Trophoblast cell (in vitro differentiated cells and primary cell): ENCODE data around the gene TFF3.

ENCODE experiments used
- DNase-seq, 2 donors: peaks; one replicate each; pipeline ENCODE4 v3.0.0-alpha.2; 2016
- H2AFZ ChIP-seq: 2 replicates; pipeline ENCODE4 v1.6.1; 2013; ENCODE audit warnings: low read length, moderate library complexity, mild to moderate bottlenecking; ENCODE audit not compliant: insufficient read depth, poor library complexity
- H2AK5ac ChIP-seq: 2 replicates; pipeline ENCODE4 v1.6.1; 2013; ENCODE audit warnings: mild to moderate bottlenecking, low read length
- H2BK120ac ChIP-seq: 2 replicates; pipeline ENCODE4 v1.6.1; 2013; ENCODE audit warnings: low read length, mild to moderate bottlenecking, moderate library complexity; ENCODE audit not compliant: insufficient read depth, poor library complexity
- H2BK12ac ChIP-seq: 2 replicates; pipeline ENCODE4 v1.6.1; 2013; ENCODE audit warnings: mild to moderate bottlenecking, low read length, moderate library complexity
- H2BK5ac ChIP-seq: 2 replicates; pipeline ENCODE4 v1.6.1; 2013; ENCODE audit warnings: low read length, low read depth, moderate library complexity, mild to moderate bottlenecking; ENCODE audit not compliant: poor library complexity
- H3K14ac ChIP-seq: 2 replicates; pipeline ENCODE4 v1.6.1; 2013; ENCODE audit warnings: mild to moderate bottlenecking, low read length
- H3K18ac ChIP-seq: 2 replicates; pipeline ENCODE4 v1.6.1; 2013; ENCODE audit warnings: mild to moderate bottlenecking, low read length
- H3K23ac ChIP-seq: 2 replicates; pipeline ENCODE4 v1.6.1; 2013; ENCODE audit warnings: low read length
- H3K27ac ChIP-seq: 2 replicates; pipeline ENCODE4 v1.5.1; 2013; ENCODE audit warnings: low read depth, mild to moderate bottlenecking, inconsistent platforms, low read length, moderate library complexity
- H3K27me3 ChIP-seq: 2 replicates; pipeline ENCODE4 v1.6.1; 2013; ENCODE audit warnings: inconsistent platforms, mild to moderate bottlenecking, low read length, moderate library complexity; ENCODE audit not compliant: insufficient read depth
- H3K36me3 ChIP-seq, 2 experiments: 1 replicate in 1 of 2; 2 replicates in 1 of 2; pipeline ENCODE4 v1.6.1; 2013; ENCODE audit warnings: low read length in 2 of 2, mild to moderate bottlenecking in 2 of 2, moderate library complexity in 1 of 2; ENCODE audit not compliant: insufficient read depth in 2 of 2, control insufficient read depth in 1 of 2
- H3K4ac ChIP-seq: 2 replicates; pipeline ENCODE4 v1.6.1; 2013; ENCODE audit warnings: low read depth, mild to moderate bottlenecking, low read length, moderate library complexity
- H3K4me1 ChIP-seq, 2 experiments: 1 replicate in 1 of 2; 2 replicates in 1 of 2; pipeline ENCODE4 v1.6.1; 2013; ENCODE audit warnings: low read length in 2 of 2, mild to moderate bottlenecking in 2 of 2, moderate library complexity in 1 of 2; ENCODE audit not compliant: insufficient read depth in 2 of 2, control insufficient read depth in 1 of 2
- H3K4me2 ChIP-seq: 2 replicates; pipeline ENCODE4 v1.6.1; 2013; ENCODE audit warnings: inconsistent platforms, mild to moderate bottlenecking, low read length, moderate library complexity
- H3K4me3 ChIP-seq: 2 replicates; pipeline ENCODE4 v1.5.1; 2013; ENCODE audit warnings: mild to moderate bottlenecking, low read depth, low read length, inconsistent platforms
- H3K79me1 ChIP-seq: one replicate; pipeline ENCODE4 v1.6.1; 2013; ENCODE audit warnings: low read length
- H3K79me2 ChIP-seq: 2 replicates; pipeline ENCODE4 v1.6.1; 2013; ENCODE audit warnings: low read length, mild to moderate bottlenecking; ENCODE audit not compliant: control insufficient read depth, insufficient read depth, poor library complexity
- H3K9ac ChIP-seq: 2 replicates; pipeline ENCODE4 v1.6.1; 2013; ENCODE audit warnings: mild to moderate bottlenecking, low read length
- H3K9me3 ChIP-seq: 2 replicates; pipeline ENCODE4 v1.6.1; 2013; ENCODE audit warnings: low read depth, mild to moderate bottlenecking, control low read depth, inconsistent platforms, low read length; ENCODE audit not compliant: insufficient read depth
- H4K12ac ChIP-seq: 2 replicates; pipeline ENCODE4 v1.6.1; 2013; ENCODE audit warnings: low read depth, mild to moderate bottlenecking, low read length, moderate library complexity
- H4K8ac ChIP-seq: 2 replicates; pipeline ENCODE4 v1.6.1; 2013; ENCODE audit warnings: low read depth, mild to moderate bottlenecking, low read length, moderate library complexity
- H4K91ac ChIP-seq: one replicate; pipeline ENCODE4 v1.6.1; 2013; ENCODE audit warnings: low read depth, mild to moderate bottlenecking, low read length, moderate library complexity
- WGBS: extraction: QIAGEN DNeasy Blood & Tissue Kit; methylation state at CpG from one replicate; pipeline ENCODE4 v1.1.7; 2013; ENCODE audit warnings: missing lambda C conversion rate; ENCODE audit not compliant: insufficient read length, insufficient coverage; ENCODE audit errors: extremely low coverage; 5-methylcytosine and 5-hydroxymethylcytosine counted together

TFF3 gene

GRCh38 chr21:42346866-42347600 lies 31.8 kb upstream of the TFF3 start:
- H3K9ac ChIP-seq: no peak overlapping the region
- no peaks in the 10 kb centered on the region for H3K79me1 ChIP-seq
- H4K12ac ChIP-seq: no peak overlapping the region
- no peak overlapping the region for H3K4me2 ChIP-seq
- H3K4me1 ChIP-seq: no peaks in the 10 kb centered on the region
- DNase-seq: no peak
- no peak overlapping the region for H4K8ac ChIP-seq
- no peak overlapping the region for H3K4me3 ChIP-seq
- no peak overlapping the region for H3K4ac ChIP-seq
- no peak overlapping the region for H3K14ac ChIP-seq
- no peak overlapping the region for H3K18ac ChIP-seq
- WGBS: no CpG with 5 or more reads among the region's 30 CpGs
- H3K23ac ChIP-seq: no peak overlapping the region
- H2BK12ac ChIP-seq: no peak overlapping the region
- no peak overlapping the region for H2BK120ac ChIP-seq
- H3K27me3 ChIP-seq: no peaks in the 10 kb centered on the region
- no peaks in the 10 kb centered on the region for H3K9me3 ChIP-seq
- H3K36me3 ChIP-seq: no peaks in the 10 kb centered on the region
- no peaks in the 10 kb centered on the region for H3K79me2 ChIP-seq
- no peak overlapping the region for H3K27ac ChIP-seq
- H2BK5ac ChIP-seq: no peak overlapping the region
- no peak overlapping the region for H4K91ac ChIP-seq
- H2AK5ac ChIP-seq: no peak overlapping the region
- H2AFZ ChIP-seq: no peak overlapping the region

- no CpG with 5 or more reads among the region's 9 CpGs for WGBS
- H4K8ac ChIP-seq: no peak overlapping the region
- no peak overlapping the region for H3K4ac ChIP-seq
- no peak overlapping the region for H3K23ac ChIP-seq
- no peak overlapping the region for H4K12ac ChIP-seq
- H3K18ac ChIP-seq: no peak overlapping the region
- no peak overlapping the region for H2BK5ac ChIP-seq
- no peak overlapping the region for H2AFZ ChIP-seq
- no peak for DNase-seq
- H3K4me2 ChIP-seq: no peak overlapping the region
- no peaks in the 10 kb centered on the region for H3K4me1 ChIP-seq
- no peak overlapping the region for H2BK120ac ChIP-seq
- H2AK5ac ChIP-seq: no peak overlapping the region
- H4K91ac ChIP-seq: no peak overlapping the region
- no peak overlapping the region for H2BK12ac ChIP-seq
- H3K9me3 ChIP-seq: no peaks in the 10 kb centered on the region
- H3K27me3 ChIP-seq: no peaks in the 10 kb centered on the region
- no peaks in the 10 kb centered on the region for H3K79me2 ChIP-seq
- H3K4me3 ChIP-seq: no peak overlapping the region
- H3K9ac ChIP-seq: no peak overlapping the region
- H3K14ac ChIP-seq: no peak overlapping the region
- H3K36me3 ChIP-seq: no peaks in the 10 kb centered on the region
- no peak overlapping the region for H3K27ac ChIP-seq
- H3K79me1 ChIP-seq: no peaks in the 10 kb centered on the region
These were observed 31.2 kb upstream of the TFF3 start for GRCh38 chr21:42346441-42346840.

GRCh38 chr21:42344631-42345030 lies 29.4 kb upstream of the TFF3 start:
- no peaks in the 10 kb centered on the region for H3K36me3 ChIP-seq
- H3K14ac ChIP-seq: no peak overlapping the region
- no peaks in the 10 kb centered on the region for H3K27me3 ChIP-seq
- peak overlapping the region; percentile 2 for H3K9ac ChIP-seq
- H4K8ac ChIP-seq: no peak overlapping the region
- no peaks in the 10 kb centered on the region for H3K79me1 ChIP-seq
- no peak overlapping the region for H4K12ac ChIP-seq
- no peaks in the 10 kb centered on the region for H3K4me1 ChIP-seq
- no peak overlapping the region for H2BK120ac ChIP-seq
- WGBS: no CpG with 5 or more reads among the region's 4 CpGs
- H2BK5ac ChIP-seq: no peak overlapping the region
- no peak overlapping the region for H2AK5ac ChIP-seq
- H4K91ac ChIP-seq: no peak overlapping the region
- DNase-seq: no peak
- H3K79me2 ChIP-seq: no peaks in the 10 kb centered on the region
- no peak overlapping the region for H2AFZ ChIP-seq
- H3K18ac ChIP-seq: no peak overlapping the region
- H3K27ac ChIP-seq: no peak overlapping the region
- H3K9me3 ChIP-seq: no peaks in the 10 kb centered on the region
- no peak overlapping the region for H2BK12ac ChIP-seq
- H3K4me2 ChIP-seq: no peak overlapping the region
- H3K23ac ChIP-seq: no peak overlapping the region
- H3K4ac ChIP-seq: no peak overlapping the region
- no peak overlapping the region for H3K4me3 ChIP-seq

GRCh38 chr21:42343963-42344510 lies 28.8 kb upstream of the TFF3 start:
- WGBS: no CpG with 5 or more reads among the region's 11 CpGs
- no peak overlapping the region for H2AK5ac ChIP-seq
- H2BK12ac ChIP-seq: no peak overlapping the region
- H3K27ac ChIP-seq: no peak overlapping the region
- no peak overlapping the region for H3K4me2 ChIP-seq
- no peaks in the 10 kb centered on the region for H3K79me1 ChIP-seq
- DNase-seq: no peak
- H3K79me2 ChIP-seq: no peaks in the 10 kb centered on the region
- no peaks in the 10 kb centered on the region for H3K4me1 ChIP-seq
- H3K23ac ChIP-seq: no peak overlapping the region
- H2BK120ac ChIP-seq: no peak overlapping the region
- no peak overlapping the region for H4K12ac ChIP-seq
- no peak overlapping the region for H3K14ac ChIP-seq
- no peak overlapping the region for H4K91ac ChIP-seq
- H4K8ac ChIP-seq: no peak overlapping the region
- H3K18ac ChIP-seq: no peak overlapping the region
- H2BK5ac ChIP-seq: no peak overlapping the region
- H3K36me3 ChIP-seq: no peaks in the 10 kb centered on the region
- H3K27me3 ChIP-seq: no peaks in the 10 kb centered on the region
- H3K9ac ChIP-seq: peak overlapping the region; percentile 2
- H3K4ac ChIP-seq: no peak overlapping the region
- no peak overlapping the region for H3K4me3 ChIP-seq
- H3K9me3 ChIP-seq: no peaks in the 10 kb centered on the region
- H2AFZ ChIP-seq: no peak overlapping the region
